Caco-2 (cell line): ENCODE measurements around the gene CXorf58. TPM values are rescaled to one million over a fixed set of nuclear protein-coding genes. Genes with fewer than 3 reads are reported as not detected.

Source experiments
- BruUV-seq: library from RNA; stranded (reverse); fragments of 400-500 nt; replicated peaks from 2 replicates; lab custom pipeline; 2021; lab: Mats Ljungman, UMichigan
- CTCF ChIA-PET: fragments of 300-600 bp; sonication (Branson Sonifier 250); formaldehyde crosslinking; loops from one replicate; lab custom pipeline; 2022; ENCODE audit warnings: antibody characterized with exemption; lab: Charles Lee
- POLR2A ChIA-PET: fragments of 300-600 bp; sonication (Branson Sonifier 250); formaldehyde crosslinking; loops from one replicate; lab custom pipeline; 2022; ENCODE audit warnings: antibody characterized with exemption; lab: Charles Lee
- DNase-seq, 2 experiments: peaks; one replicate each; pipeline versions ENCODE4 v3.0.0 to v3.0.0-alpha.2; 2020 to 2022
- H3K27me3 ChIP-seq: replicated peaks from 2 replicates; pipeline ENCODE4 v1.6.0; 2011; ENCODE audit warnings: low read length; ENCODE audit not compliant: control insufficient read depth, insufficient read depth
- H3K36me3 ChIP-seq: 2 replicates; pipeline ENCODE4 v1.5.1; 2011; ENCODE audit warnings: low read length; ENCODE audit not compliant: control insufficient read depth, insufficient read depth
- H3K4me1 ChIP-seq: fragments of 250-450 bp; sonication (Bioruptor Pico); 2 replicates; pipeline ENCODE4 v1.5.1; 2020; ENCODE audit warnings: mild to moderate bottlenecking
- H3K4me3 ChIP-seq: 2 replicates; pipeline ENCODE4 v1.5.1; 2011; ENCODE audit warnings: low read depth, mild to moderate bottlenecking, control low read depth, low read length
- H3K9me3 ChIP-seq: fragments of 250-450 bp; sonication (Bioruptor Pico); 2 replicates; pipeline ENCODE4 v1.5.1; 2020; ENCODE audit warnings: mild to moderate bottlenecking, moderate library complexity
- H3K27ac Mint-ChIP-seq: one replicate; pipeline ENCODE4 v1.8.0; 2022; ENCODE audit warnings: mixed read lengths; ENCODE audit not compliant: unreplicated experiment
- H3K27me3 Mint-ChIP-seq: one replicate; pipeline ENCODE4 v1.8.0; 2022; ENCODE audit warnings: mixed read lengths; ENCODE audit not compliant: insufficient read depth, unreplicated experiment
- H3K36me3 Mint-ChIP-seq: one replicate; pipeline ENCODE4 v1.8.0; 2022; ENCODE audit warnings: mild to moderate bottlenecking, mixed read lengths; ENCODE audit not compliant: insufficient read depth, unreplicated experiment
- H3K4me1 Mint-ChIP-seq: one replicate; pipeline ENCODE4 v1.8.0; 2022; ENCODE audit warnings: low read depth, mixed read lengths; ENCODE audit not compliant: unreplicated experiment
- H3K4me3 Mint-ChIP-seq: one replicate; pipeline ENCODE4 v1.8.0; 2022; ENCODE audit warnings: mild to moderate bottlenecking, moderate library complexity, mixed read lengths; ENCODE audit not compliant: unreplicated experiment
- H3K9me3 Mint-ChIP-seq: one replicate; pipeline ENCODE4 v1.8.0; 2022; ENCODE audit warnings: mixed read lengths; ENCODE audit not compliant: unreplicated experiment
- intact Hi-C: fragments of 100-400 bp; cut with micrococcal nuclease; formaldehyde crosslinking; loops from one replicate; pipeline ENCODE4 v1.10.0; 2022; ENCODE audit not compliant: unreplicated experiment
- total RNA-seq: library from RNA; stranded (reverse); gene quantifications from 2 replicates; pipeline ENCODE4 v1.2.3, GENCODE V29; 2022
- TF ChIP-seq, protein P1 (sequence below), 2 experiments: fragments of 200-600 bp in 1 of 2; IDR thresholded peaks; 1 replicate in 1 of 2; 2 replicates in 1 of 2; pipeline versions ENCODE4 v1.5.1 to v1.8.0; 2011 to 2022; ENCODE audit warnings: antibody characterized with exemption in 1 of 2, control low read depth in 1 of 2, inconsistent platforms in 1 of 2, low read depth in 1 of 2, low read length in 1 of 2, mild to moderate bottlenecking in 1 of 2, moderate library complexity in 1 of 2; ENCODE audit not compliant: insufficient read depth in 1 of 2, severe bottlenecking in 1 of 2, unreplicated experiment in 1 of 2

CXorf58 gene
- total RNA-seq, 1 experiment from 2014 or later, result not detected

DNA sequence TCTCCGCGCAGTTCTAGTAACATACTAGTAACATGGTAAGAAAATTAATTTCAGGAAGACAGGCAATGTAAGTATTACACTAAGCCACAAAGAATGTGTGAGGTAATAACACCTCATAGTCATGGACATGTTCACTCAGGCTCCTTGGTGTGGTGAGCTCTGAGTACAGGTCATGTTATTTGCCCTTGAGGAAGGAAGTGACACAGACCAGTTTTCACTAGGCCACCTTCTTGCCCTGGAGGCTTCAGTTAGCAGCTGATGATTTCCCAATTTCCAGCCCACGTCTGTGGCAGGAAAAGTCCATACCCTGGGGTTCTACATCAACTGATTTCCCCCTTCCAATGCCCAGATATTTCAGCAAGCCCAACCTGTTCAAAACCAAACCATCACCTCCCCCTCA, 6.7 kb upstream of the CXorf58 start:
- intact Hi-C loops, result loop anchor here (1.0 to 2.0 kb wide), 2 partner anchors 29 to 78 kb away; no protein-coding TSS in a partner anchor
- Mint-ChIP-seq H3K4me3 (no peak overlapping the region), H3K9me3 (no peaks in the 10 kb centered on the region), H3K27me3 (no peaks in the 10 kb centered on the region), H3K27ac (no peak overlapping the region), H3K36me3 (no peaks in the 10 kb centered on the region), H3K4me1 (peaks cover 8% of the 10 kb centered on the region)
- ChIA-PET POLR2A (interaction anchor here (2.3 kb wide), 1 partner anchor 118 kb away, joined by 31 read pairs; the partner anchor contains the start of gene SAT1), CTCF (interaction anchor here (0.5 to 2.4 kb wide), 12 partner anchors 11 to 209 kb away, joined by 3 to 53 read pairs (median 6); partner anchors contain the start of genes ACOT9 and SAT1)
- Histone ChIP-seq H3K9me3 (no peaks in the 10 kb centered on the region), H3K4me3 (no peak overlapping the region), H3K4me1 (peaks cover 18% of the 10 kb centered on the region), H3K36me3 (no peaks in the 10 kb centered on the region), H3K27me3 (no peaks in the 10 kb centered on the region)
- TF ChIP-seq, protein P1, sequence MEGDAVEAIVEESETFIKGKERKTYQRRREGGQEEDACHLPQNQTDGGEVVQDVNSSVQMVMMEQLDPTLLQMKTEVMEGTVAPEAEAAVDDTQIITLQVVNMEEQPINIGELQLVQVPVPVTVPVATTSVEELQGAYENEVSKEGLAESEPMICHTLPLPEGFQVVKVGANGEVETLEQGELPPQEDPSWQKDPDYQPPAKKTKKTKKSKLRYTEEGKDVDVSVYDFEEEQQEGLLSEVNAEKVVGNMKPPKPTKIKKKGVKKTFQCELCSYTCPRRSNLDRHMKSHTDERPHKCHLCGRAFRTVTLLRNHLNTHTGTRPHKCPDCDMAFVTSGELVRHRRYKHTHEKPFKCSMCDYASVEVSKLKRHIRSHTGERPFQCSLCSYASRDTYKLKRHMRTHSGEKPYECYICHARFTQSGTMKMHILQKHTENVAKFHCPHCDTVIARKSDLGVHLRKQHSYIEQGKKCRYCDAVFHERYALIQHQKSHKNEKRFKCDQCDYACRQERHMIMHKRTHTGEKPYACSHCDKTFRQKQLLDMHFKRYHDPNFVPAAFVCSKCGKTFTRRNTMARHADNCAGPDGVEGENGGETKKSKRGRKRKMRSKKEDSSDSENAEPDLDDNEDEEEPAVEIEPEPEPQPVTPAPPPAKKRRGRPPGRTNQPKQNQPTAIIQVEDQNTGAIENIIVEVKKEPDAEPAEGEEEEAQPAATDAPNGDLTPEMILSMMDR (IDR thresholded peaks at IDR 0.05; ENCODE audit: insufficient read depth in 1 of 2, low read depth in 1 of 2, low read length in 1 of 2, severe bottlenecking in 1 of 2, unreplicated experiment in 1 of 2), result no peak
- no TSS peak for BruUV-seq
- peak; percentile 15 to 39 for DNase-seq

DNA sequence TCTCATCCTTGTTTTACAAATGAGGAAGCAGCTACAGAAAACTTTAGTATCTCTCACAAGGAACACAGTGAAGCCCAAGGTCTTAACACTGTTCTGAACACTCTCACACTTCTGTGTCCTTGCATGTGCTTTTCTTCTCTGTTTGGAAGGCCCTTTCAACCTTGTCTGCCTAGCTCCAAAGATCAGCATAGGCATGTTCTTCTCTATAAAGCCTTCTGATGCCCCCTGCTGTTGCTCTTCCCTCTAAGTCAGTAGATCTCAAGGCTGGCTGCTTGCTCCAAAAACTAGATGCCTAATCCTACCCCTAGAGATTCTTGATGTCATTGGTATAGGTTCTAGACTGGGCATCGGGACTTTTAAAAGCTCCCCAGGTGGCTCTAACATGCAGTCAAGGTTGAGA, 6.0 kb upstream of the CXorf58 start:
- Histone ChIP-seq H3K9me3 (no peaks in the 10 kb centered on the region), H3K27me3 (no peaks in the 10 kb centered on the region), H3K36me3 (no peaks in the 10 kb centered on the region), H3K4me1 (peaks cover 18% of the 10 kb centered on the region), H3K4me3 (no peak overlapping the region; the same call in 1 of the 2 replicates)
- Mint-ChIP-seq H3K4me1 (peaks cover 8% of the 10 kb centered on the region), H3K4me3 (no peak overlapping the region), H3K9me3 (no peaks in the 10 kb centered on the region), H3K27ac (no peak overlapping the region), H3K27me3 (no peaks in the 10 kb centered on the region), H3K36me3 (no peaks in the 10 kb centered on the region)
- POLR2A ChIA-PET, result interaction anchor here (0.5 to 2.3 kb wide), 8 partner anchors 57 to 208 kb away, joined by 3 to 31 read pairs (median 4); partner anchors contain the start of genes ACOT9 and SAT1
- no TSS peak for BruUV-seq
- DNase-seq, result peak; percentile 50 to 58
- intact Hi-C loops, result loop anchor here (1.0 to 2.0 kb wide), 4 partner anchors 30 to 208 kb away; no protein-coding TSS in a partner anchor
- CTCF ChIA-PET, result interaction anchor here (0.5 to 2.4 kb wide), 20 partner anchors 10 to 628 kb away, joined by 3 to 53 read pairs (median 4); partner anchors contain the start of genes ACOT9 and SAT1
- TF ChIP-seq, protein P1 (IDR thresholded peaks at IDR 0.05; ENCODE audit: insufficient read depth in 1 of 2, low read depth in 1 of 2, low read length in 1 of 2, severe bottlenecking in 1 of 2, unreplicated experiment in 1 of 2), result peak in 1 of 2 experiments; percentile 60

DNA sequence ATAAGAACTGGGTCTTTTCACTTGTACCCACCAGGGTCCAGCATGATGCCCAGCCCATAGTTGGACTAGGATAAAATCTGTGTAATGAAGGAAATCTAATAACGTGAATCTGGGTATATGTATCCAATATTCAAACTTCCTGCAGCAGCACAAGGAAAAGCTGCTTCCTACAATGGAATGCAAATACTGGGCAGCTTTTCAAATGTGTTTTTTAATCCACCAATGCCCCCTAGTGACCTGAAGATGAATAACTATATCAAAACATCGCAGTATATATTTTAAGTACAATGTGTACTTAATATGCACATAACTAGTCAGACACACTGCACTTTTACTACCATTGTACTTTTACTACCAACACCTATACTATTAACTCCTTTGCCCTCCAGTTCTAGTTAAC, 5.4 kb upstream of the CXorf58 start:
- H3K4me3 Mint-ChIP-seq, result no peak overlapping the region
- no peaks in the 10 kb centered on the region for H3K9me3 Mint-ChIP-seq
- no peaks in the 10 kb centered on the region for H3K9me3 ChIP-seq
- no peaks in the 10 kb centered on the region for H3K27me3 Mint-ChIP-seq
- H3K27ac Mint-ChIP-seq, result no peak overlapping the region
- no peaks in the 10 kb centered on the region for H3K36me3 Mint-ChIP-seq
- peaks cover 18% of the 10 kb centered on the region for H3K4me1 ChIP-seq
- peaks cover 8% of the 10 kb centered on the region for H3K4me1 Mint-ChIP-seq
- TF ChIP-seq, protein P1 (IDR thresholded peaks at IDR 0.05; ENCODE audit: insufficient read depth in 1 of 2, low read depth in 1 of 2, low read length in 1 of 2, severe bottlenecking in 1 of 2, unreplicated experiment in 1 of 2), result peak; percentile 31 to 43
- ChIA-PET CTCF (interaction anchor here (0.7 to 2.4 kb wide), 12 partner anchors 10 to 628 kb away, joined by 3 to 53 read pairs (median 6); partner anchors contain the start of genes ACOT9 and SAT1), POLR2A (interaction anchor here (0.6 to 2.3 kb wide), 6 partner anchors 95 to 208 kb away, joined by 3 to 31 read pairs (median 5); partner anchors contain the start of genes ACOT9 and SAT1)
- no peaks in the 10 kb centered on the region for H3K27me3 ChIP-seq
- intact Hi-C loops, result loop anchor here (1.0 kb wide), 2 partner anchors 120 to 208 kb away; no protein-coding TSS in a partner anchor
- no peaks in the 10 kb centered on the region for H3K36me3 ChIP-seq
- peak in 1 of 2 experiments; percentile 42 for DNase-seq
- BruUV-seq, result no TSS peak
- H3K4me3 ChIP-seq, result no peak overlapping the region; the same call in 1 of the 2 replicates
